HG02623 (cell line): ENCODE data around the gene IP6K3.
A peak's percentile ranks its signal among the peaks of the same experiment; 100 is the strongest.

Experiments used
- ATAC-seq: cut with Tn5 transposase; IDR thresholded peaks from one replicate; pipeline ENCODE4 v1.9.1; 2021; ENCODE audit warnings: moderate library complexity; ENCODE audit not compliant: unreplicated experiment

The IP6K3 gene

GRCh38 chr6:33724102-33725023 is 22.3 kb downstream of the IP6K3 start:
- ATAC-seq: no peak

- no peak for ATAC-seq
Measured at GRCh38 chr6:33723371-33724085, 23.2 kb downstream of the IP6K3 start.

GRCh38 chr6:33722103-33722623 is 24.5 kb downstream of the IP6K3 start:
- no peak for ATAC-seq

GRCh38 chr6:33721508-33721907 is 25.2 kb downstream of the IP6K3 start:
- no peak for ATAC-seq

GRCh38 chr6:33720998-33721397 is 25.7 kb downstream of the IP6K3 start:
- ATAC-seq: no peak

GRCh38 chr6:33719326-33719987 is 27.2 kb downstream of the IP6K3 start:
- no peak for ATAC-seq

- no peak for ATAC-seq
Measured at GRCh38 chr6:33718713-33719112, 28.0 kb downstream of the IP6K3 start.

- no peak for ATAC-seq
Measured at GRCh38 chr6:33717934-33718455, 28.7 kb downstream of the IP6K3 start.

- no peak for ATAC-seq
Measured at GRCh38 chr6:33716890-33717632, 29.6 kb downstream of the IP6K3 start.

- ATAC-seq: no peak
Measured at GRCh38 chr6:33716379-33716778, 30.3 kb downstream of the IP6K3 start.

GRCh38 chr6:33714385-33715040 is 32.2 kb downstream of the IP6K3 start:
- ATAC-seq: no peak

GRCh38 chr6:33713786-33714185 is 32.9 kb downstream of the IP6K3 start:
- ATAC-seq: no peak

GRCh38 chr6:33712914-33713313 is 33.8 kb downstream of the IP6K3 start:
- ATAC-seq: no peak

GRCh38 chr6:33711140-33712129 is 35.3 kb downstream of the IP6K3 start, which contains the start of gene UQCC2:
UQCC2 (minus strand) TSS chr6:33711700; CDS start chr6:33711686, 14 bp downstream.
- ATAC-seq: peak; percentile 94

GRCh38 chr6:33710296-33711121 is 36.2 kb downstream of the IP6K3 start:
- no peak for ATAC-seq

GRCh38 chr6:33709605-33710295 is 37.0 kb downstream of the IP6K3 start:
- ATAC-seq: no peak
